GM23338 (cell line): ENCODE data around the gene RGS17. TPM values are rescaled to one million over a fixed set of nuclear protein-coding genes. Genes with fewer than 3 reads are reported as not detected.

Experiments used
- ATAC-seq: fragments of 200-7000 bp; cut with Tn5 transposase; 3 replicates; pipeline ENCODE4 v1.9.1; 2020
- DNase-seq: peaks from one replicate; pipeline ENCODE4 v3.0.0-alpha.2; 2015; ENCODE audit warnings: low spot score
- H2AFZ ChIP-seq: fragments of 200-600 bp; sonication (generic); 2 replicates; pipeline ENCODE4 v1.8.0; 2016; ENCODE audit warnings: antibody characterized with exemption, mild to moderate bottlenecking, moderate library complexity
- H3F3A ChIP-seq: fragments of 200-600 bp; sonication (generic); replicated peaks from 2 replicates; pipeline ENCODE4 v1.8.0; 2017; ENCODE audit warnings: antibody characterized with exemption, mixed run types, low read depth
- H3K27ac ChIP-seq: fragments of 200-600 bp; sonication (generic); 2 replicates; pipeline ENCODE4 v1.6.1; 2016; ENCODE audit warnings: low read depth
- H3K27me3 ChIP-seq: fragments of 200-600 bp; sonication (generic); 2 replicates; pipeline ENCODE4 v1.8.0; 2016; ENCODE audit warnings: mild to moderate bottlenecking, mixed run types, moderate library complexity; ENCODE audit not compliant: insufficient read depth
- H3K36me3 ChIP-seq: fragments of 200-600 bp; sonication (generic); 2 replicates; pipeline ENCODE4 v1.8.0; 2016; ENCODE audit warnings: mild to moderate bottlenecking; ENCODE audit not compliant: insufficient read depth
- H3K4me1 ChIP-seq: fragments of 200-600 bp; sonication (generic); 2 replicates; pipeline ENCODE4 v1.8.0; 2016; ENCODE audit warnings: mild to moderate bottlenecking, moderate library complexity; ENCODE audit not compliant: insufficient read depth
- H3K4me2 ChIP-seq: fragments of 200-600 bp; sonication (generic); 2 replicates; pipeline ENCODE4 v1.7.1; 2017; ENCODE audit warnings: mixed run types
- H3K4me3 ChIP-seq: fragments of 200-600 bp; sonication (generic); 2 replicates; pipeline ENCODE4 v1.6.1; 2016; ENCODE audit warnings: mixed run types
- H3K79me2 ChIP-seq: fragments of 200-600 bp; sonication (generic); replicated peaks from 2 replicates; pipeline ENCODE4 v1.8.0; 2017; ENCODE audit warnings: mild to moderate bottlenecking; ENCODE audit not compliant: insufficient read depth
- H3K9me2 ChIP-seq: fragments of 200-600 bp; sonication (generic); 2 replicates; pipeline ENCODE4 v1.8.0; 2017; ENCODE audit not compliant: insufficient read depth
- H4K20me1 ChIP-seq: fragments of 200-600 bp; sonication (generic); replicated peaks from 2 replicates; pipeline ENCODE4 v1.8.0; 2017; ENCODE audit warnings: mild to moderate bottlenecking; ENCODE audit not compliant: insufficient read depth
- H3K27ac Mint-ChIP-seq: 2 replicates; pipeline ENCODE4 v1.8.0; 2020; ENCODE audit warnings: inconsistent platforms, mild to moderate bottlenecking, moderate library complexity, mixed read lengths
- H3K27me3 Mint-ChIP-seq: 3 replicates; pipeline ENCODE4 v1.8.0; 2022; ENCODE audit warnings: low read depth, mild to moderate bottlenecking, moderate library complexity, mixed read lengths, inconsistent platforms; ENCODE audit not compliant: insufficient read depth, poor library complexity
- H3K36me3 Mint-ChIP-seq: 3 replicates; pipeline ENCODE4 v1.8.0; 2021; ENCODE audit warnings: low read depth, mild to moderate bottlenecking, inconsistent platforms, moderate library complexity, mixed read lengths
- H3K4me1 Mint-ChIP-seq: 3 replicates; pipeline ENCODE4 v1.8.0; 2020; ENCODE audit warnings: mild to moderate bottlenecking, inconsistent platforms, mixed read lengths
- H3K4me3 Mint-ChIP-seq: 3 replicates; pipeline ENCODE4 v1.8.0; 2021; ENCODE audit warnings: moderate library complexity, mild to moderate bottlenecking, inconsistent platforms, mixed read lengths
- H3K9me3 Mint-ChIP-seq: 3 replicates; pipeline ENCODE4 v1.8.0; 2020; ENCODE audit warnings: moderate library complexity, mild to moderate bottlenecking, inconsistent platforms, mixed read lengths
- CREB1 ChIP-seq: fragments of 250-450 bp; sonication (Bioruptor Pico); IDR thresholded peaks from 2 replicates; pipeline ENCODE4 v1.5.0; 2020; ENCODE audit warnings: low read depth, mild to moderate bottlenecking, moderate library complexity
- ETS1 ChIP-seq: IDR thresholded peaks from 2 replicates; pipeline ENCODE4 v1.6.1; 2016; ENCODE audit warnings: antibody characterized with exemption
- EZH2 ChIP-seq: fragments of 200-600 bp; sonication (generic); IDR thresholded peaks from one replicate; pipeline ENCODE4 v1.8.0; 2017; ENCODE audit warnings: antibody characterized with exemption, mild to moderate bottlenecking, low read depth; ENCODE audit not compliant: unreplicated experiment
- POLR2AphosphoS5 ChIP-seq: IDR thresholded peaks from 2 replicates; pipeline ENCODE4 v1.6.1; 2016; ENCODE audit warnings: antibody characterized with exemption, low read depth
- STAT1 ChIP-seq: IDR thresholded peaks from one replicate; pipeline ENCODE4 v1.6.1; 2016; ENCODE audit warnings: antibody characterized with exemption; ENCODE audit not compliant: unreplicated experiment
- polyA plus RNA-seq: library from polyadenylated mRNA; unstranded; fragments of >200 nt; fragmentation: Nextera tagmentation; extraction: Ambion mirVana; gene quantifications from 2 replicates; pipeline ENCODE4 v1.2.1, GENCODE V29; 2016
- total RNA-seq: library from RNA; depleted of rRNA; stranded (reverse); fragments of >200 nt; shearing (Covaris generic); gene quantifications from 2 replicates; pipeline ENCODE4 v1.2.3, GENCODE V29; 2014
- TF ChIP-seq, protein P1 (sequence below): fragments of 250-450 bp; sonication (Bioruptor Pico); IDR thresholded peaks from 2 replicates; pipeline ENCODE4 v1.5.0; 2020; ENCODE audit warnings: mild to moderate bottlenecking, moderate library complexity

The RGS17 gene
- total and polyA plus RNA-seq, 2 experiments from 2014 or later, result 12.1 to 12.3 TPM

DNA sequence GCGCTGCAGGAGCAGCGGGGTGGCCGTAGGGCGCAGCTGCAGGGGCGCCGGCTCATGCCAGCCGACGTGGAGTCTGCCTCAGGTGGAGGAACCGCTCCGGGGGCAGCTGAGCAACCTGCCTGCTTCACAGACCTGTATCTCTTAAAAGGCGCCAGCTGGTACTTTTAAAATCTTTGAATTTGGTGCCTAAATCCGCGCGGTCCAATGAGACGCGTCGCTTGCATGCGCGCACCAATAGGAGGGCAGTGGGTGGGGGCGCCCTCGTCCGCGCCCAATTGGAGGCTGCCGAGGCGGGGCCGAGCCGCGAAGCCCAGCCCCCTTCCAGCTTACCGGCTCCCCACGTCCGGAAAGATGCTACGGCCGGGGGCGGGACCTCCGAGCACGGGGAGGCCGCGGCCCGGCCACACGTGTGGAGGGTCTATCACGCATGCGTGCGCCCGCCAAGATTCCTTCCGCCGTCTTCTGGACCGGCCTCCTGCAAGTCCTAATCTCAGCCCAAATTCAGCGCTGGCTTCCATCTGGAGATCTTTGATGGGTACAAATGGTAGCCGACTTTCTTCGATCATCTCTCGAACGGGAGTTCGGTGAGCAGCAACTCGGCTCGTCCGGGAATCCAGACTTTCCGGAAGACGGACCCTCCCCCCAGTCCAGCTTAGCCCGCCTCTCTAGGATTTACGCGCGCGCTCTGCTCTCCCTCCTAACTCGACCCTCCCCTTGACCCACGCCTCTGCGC lies 148.0 kb downstream of the RGS17 start, which contains the start of gene FBXO5:
Gene FBXO5, minus strand, starts transcription at position 138 of the 733 bp plus-strand sequence. Its CDS starts 82 bp downstream, at position 56.
- TF ChIP-seq, protein P1, sequence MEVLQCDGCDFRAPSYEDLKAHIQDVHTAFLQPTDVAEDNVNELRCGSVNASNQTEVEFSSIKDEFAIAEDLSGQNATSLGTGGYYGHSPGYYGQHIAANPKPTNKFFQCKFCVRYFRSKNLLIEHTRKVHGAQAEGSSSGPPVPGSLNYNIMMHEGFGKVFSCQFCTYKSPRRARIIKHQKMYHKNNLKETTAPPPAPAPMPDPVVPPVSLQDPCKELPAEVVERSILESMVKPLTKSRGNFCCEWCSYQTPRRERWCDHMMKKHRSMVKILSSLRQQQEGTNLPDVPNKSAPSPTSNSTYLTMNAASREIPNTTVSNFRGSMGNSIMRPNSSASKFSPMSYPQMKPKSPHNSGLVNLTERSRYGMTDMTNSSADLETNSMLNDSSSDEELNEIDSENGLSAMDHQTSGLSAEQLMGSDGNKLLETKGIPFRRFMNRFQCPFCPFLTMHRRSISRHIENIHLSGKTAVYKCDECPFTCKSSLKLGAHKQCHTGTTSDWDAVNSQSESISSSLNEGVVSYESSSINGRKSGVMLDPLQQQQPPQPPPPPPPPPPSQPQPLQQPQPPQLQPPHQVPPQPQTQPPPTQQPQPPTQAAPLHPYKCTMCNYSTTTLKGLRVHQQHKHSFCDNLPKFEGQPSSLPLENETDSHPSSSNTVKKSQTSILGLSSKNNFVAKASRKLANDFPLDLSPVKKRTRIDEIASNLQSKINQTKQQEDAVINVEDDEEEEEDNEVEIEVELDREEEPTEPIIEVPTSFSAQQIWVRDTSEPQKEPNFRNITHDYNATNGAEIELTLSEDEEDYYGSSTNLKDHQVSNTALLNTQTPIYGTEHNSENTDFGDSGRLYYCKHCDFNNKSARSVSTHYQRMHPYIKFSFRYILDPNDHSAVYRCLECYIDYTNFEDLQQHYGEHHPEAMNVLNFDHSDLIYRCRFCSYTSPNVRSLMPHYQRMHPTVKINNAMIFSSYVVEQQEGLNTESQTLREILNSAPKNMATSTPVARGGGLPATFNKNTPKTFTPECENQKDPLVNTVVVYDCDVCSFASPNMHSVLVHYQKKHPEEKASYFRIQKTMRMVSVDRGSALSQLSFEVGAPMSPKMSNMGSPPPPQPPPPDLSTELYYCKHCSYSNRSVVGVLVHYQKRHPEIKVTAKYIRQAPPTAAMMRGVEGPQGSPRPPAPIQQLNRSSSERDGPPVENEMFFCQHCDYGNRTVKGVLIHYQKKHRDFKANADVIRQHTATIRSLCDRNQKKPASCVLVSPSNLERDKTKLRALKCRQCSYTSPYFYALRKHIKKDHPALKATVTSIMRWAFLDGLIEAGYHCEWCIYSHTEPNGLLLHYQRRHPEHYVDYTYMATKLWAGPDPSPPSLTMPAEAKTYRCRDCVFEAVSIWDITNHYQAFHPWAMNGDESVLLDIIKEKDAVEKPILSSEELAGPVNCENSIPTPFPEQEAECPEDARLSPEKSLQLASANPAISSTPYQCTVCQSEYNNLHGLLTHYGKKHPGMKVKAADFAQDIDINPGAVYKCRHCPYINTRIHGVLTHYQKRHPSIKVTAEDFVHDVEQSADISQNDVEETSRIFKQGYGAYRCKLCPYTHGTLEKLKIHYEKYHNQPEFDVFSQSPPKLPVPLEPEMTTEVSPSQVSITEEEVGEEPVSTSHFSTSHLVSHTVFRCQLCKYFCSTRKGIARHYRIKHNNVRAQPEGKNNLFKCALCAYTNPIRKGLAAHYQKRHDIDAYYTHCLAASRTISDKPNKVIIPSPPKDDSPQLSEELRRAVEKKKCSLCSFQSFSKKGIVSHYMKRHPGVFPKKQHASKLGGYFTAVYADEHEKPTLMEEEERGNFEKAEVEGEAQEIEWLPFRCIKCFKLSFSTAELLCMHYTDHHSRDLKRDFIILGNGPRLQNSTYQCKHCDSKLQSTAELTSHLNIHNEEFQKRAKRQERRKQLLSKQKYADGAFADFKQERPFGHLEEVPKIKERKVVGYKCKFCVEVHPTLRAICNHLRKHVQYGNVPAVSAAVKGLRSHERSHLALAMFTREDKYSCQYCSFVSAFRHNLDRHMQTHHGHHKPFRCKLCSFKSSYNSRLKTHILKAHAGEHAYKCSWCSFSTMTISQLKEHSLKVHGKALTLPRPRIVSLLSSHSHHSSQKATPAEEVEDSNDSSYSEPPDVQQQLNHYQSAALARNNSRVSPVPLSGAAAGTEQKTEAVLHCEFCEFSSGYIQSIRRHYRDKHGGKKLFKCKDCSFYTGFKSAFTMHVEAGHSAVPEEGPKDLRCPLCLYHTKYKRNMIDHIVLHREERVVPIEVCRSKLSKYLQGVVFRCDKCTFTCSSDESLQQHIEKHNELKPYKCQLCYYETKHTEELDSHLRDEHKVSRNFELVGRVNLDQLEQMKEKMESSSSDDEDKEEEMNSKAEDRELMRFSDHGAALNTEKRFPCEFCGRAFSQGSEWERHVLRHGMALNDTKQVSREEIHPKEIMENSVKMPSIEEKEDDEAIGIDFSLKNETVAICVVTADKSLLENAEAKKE (CRISPR knock-in tag), result no peak
- TF ChIP-seq EZH2 (no peak), ETS1 (no peak; the same call in 1 of the 2 replicates), POLR2AphosphoS5 (peak; percentile 84), STAT1 (no peak), CREB1 (CRISPR knock-in tag) (0 out of 2 replicates have a peak, but pooled peaks have one; percentile 6)
- H3K36me3 Mint-ChIP-seq, result peaks cover 40% of the 10 kb centered on the region; the same call in 2 of the 3 replicates
- ATAC-seq, result peak; percentile 86
- H3K9me3 Mint-ChIP-seq, result no peaks in the 10 kb centered on the region
- peak; percentile 97 for DNase-seq
- Histone ChIP-seq H3K36me3 (peaks cover 10% of the 10 kb centered on the region; the same call in 1 of the 2 replicates), H4K20me1 (peaks cover 39% of the 10 kb centered on the region), H3K27me3 (no peaks in the 10 kb centered on the region), H3F3A (no peaks in the 10 kb centered on the region), H3K4me2 (peak within 1 kb of the TSS; percentile 89), H3K4me1 (peaks cover 38% of the 10 kb centered on the region), H3K79me2 (peaks cover 83% of the 10 kb centered on the region), H2AFZ (peak within 1 kb of the TSS; percentile 5; the same call in 1 of the 2 replicates), H3K9me2 (no peaks in the 10 kb centered on the region), H3K27ac (peak within 1 kb of the TSS; percentile 91), H3K4me3 (peak within 1 kb of the TSS; percentile 97)
- H3K27me3 Mint-ChIP-seq, result peaks cover 12% of the 10 kb centered on the region
- H3K4me3 Mint-ChIP-seq, result peak within 1 kb of the TSS; percentile 99
- peak within 1 kb of the TSS; percentile 100 for H3K27ac Mint-ChIP-seq
- peaks cover 28% of the 10 kb centered on the region for H3K4me1 Mint-ChIP-seq
